ENCODE data around the gene CPNE6. TPM values are rescaled to one million over a fixed set of nuclear protein-coding genes. Genes with fewer than 3 reads are reported as not detected.

The CPNE6 gene
- polyA plus RNA-seq, 1 donor (not counting 4 experiments of a cell fraction or from before 2014, with no cell fraction given): not detected

DNA sequence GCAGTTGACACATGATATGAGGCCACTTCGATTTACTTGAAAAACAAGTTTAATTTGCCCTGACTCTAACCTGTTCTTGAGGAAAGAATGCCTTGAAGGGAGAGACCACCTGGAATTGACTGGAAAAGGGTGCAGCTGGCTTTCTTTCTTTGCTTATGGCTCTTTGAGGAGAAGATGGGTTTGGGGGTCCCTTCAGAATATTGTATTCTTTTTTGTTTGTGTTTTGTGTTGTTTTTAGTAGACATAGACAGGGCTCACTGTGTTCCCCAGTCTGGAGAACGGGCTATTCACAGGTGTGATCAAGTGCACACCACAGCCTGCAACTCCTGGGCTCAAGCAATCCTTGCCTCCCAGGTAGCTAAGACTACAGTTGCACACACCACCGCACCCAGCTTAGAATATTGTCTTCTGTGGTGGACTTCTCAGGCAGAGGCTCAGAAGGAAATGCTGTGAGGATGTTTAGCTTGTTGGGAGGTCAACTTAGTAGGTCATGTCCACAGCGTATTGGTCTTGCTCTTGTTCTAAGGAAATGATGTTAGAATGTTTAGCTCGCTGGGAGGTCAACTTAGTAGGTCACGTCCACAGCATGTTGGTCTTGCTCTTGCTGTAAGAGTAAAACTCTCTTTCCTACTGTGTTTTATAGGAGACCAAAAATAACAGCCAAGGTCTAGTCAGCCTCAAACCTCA lies 44.9 kb downstream of the CPNE6 start:
- dilution Hi-C loops (cut with MboI; ENCODE audit: extremely low pct_ligation_motif_present, low sequenced_read_pairs): no loop called here
- peak overlapping the region in 1 of 3 experiments; percentile 74 for H3K4me3 ChIP-seq (ENCODE audit: control insufficient read depth in 2 of 3, extremely low read depth in 1 of 3, insufficient read depth in 2 of 3, low read depth in 1 of 3, low read length in 3 of 3)
- H3K79me2 ChIP-seq (ENCODE audit: control insufficient read depth, insufficient read depth, low read length): no peaks in the 10 kb centered on the region
- H3K27ac ChIP-seq (ENCODE audit: control insufficient read depth, insufficient read depth, low read length): no peak overlapping the region
- H3K4me2 ChIP-seq (ENCODE audit: control insufficient read depth, extremely low read depth, insufficient read depth, low read depth, low read length): peak overlapping the region; percentile 71
- H3K9me3 ChIP-seq (ENCODE audit: control insufficient read depth, low read depth, low read length): no peaks in the 10 kb centered on the region
- peaks cover 19 to 30% of the 10 kb centered on the region in 2 experiments for H3K36me3 ChIP-seq (ENCODE audit: control insufficient read depth in 2 of 2, extremely low read depth in 1 of 2, insufficient read depth in 2 of 2, low read length in 2 of 2)
- no peaks in the 10 kb centered on the region for H3K9me1 ChIP-seq (ENCODE audit: control insufficient read depth, extremely low read depth, insufficient read depth, low read length)
- H4K20me1 ChIP-seq (ENCODE audit: control insufficient read depth, extremely low read depth, insufficient read depth, low read length): no peaks in the 10 kb centered on the region
- peaks cover 15% of the 10 kb centered on the region for H3K4me1 ChIP-seq (ENCODE audit: control insufficient read depth, extremely low read depth, insufficient read depth, low read length)
- H3K27me3 ChIP-seq (ENCODE audit: control insufficient read depth, extremely low read depth, insufficient read depth, low read length): no peaks in the 10 kb centered on the region
- H3K9ac ChIP-seq (ENCODE audit: control insufficient read depth, extremely low read depth, insufficient read depth, low read length): peak overlapping the region; percentile 90
- TF ChIP-seq EZH2 (IDR thresholded peaks at IDR 0.05; ENCODE audit: low read length): no peak
- TF ChIP-seq, protein P1, sequence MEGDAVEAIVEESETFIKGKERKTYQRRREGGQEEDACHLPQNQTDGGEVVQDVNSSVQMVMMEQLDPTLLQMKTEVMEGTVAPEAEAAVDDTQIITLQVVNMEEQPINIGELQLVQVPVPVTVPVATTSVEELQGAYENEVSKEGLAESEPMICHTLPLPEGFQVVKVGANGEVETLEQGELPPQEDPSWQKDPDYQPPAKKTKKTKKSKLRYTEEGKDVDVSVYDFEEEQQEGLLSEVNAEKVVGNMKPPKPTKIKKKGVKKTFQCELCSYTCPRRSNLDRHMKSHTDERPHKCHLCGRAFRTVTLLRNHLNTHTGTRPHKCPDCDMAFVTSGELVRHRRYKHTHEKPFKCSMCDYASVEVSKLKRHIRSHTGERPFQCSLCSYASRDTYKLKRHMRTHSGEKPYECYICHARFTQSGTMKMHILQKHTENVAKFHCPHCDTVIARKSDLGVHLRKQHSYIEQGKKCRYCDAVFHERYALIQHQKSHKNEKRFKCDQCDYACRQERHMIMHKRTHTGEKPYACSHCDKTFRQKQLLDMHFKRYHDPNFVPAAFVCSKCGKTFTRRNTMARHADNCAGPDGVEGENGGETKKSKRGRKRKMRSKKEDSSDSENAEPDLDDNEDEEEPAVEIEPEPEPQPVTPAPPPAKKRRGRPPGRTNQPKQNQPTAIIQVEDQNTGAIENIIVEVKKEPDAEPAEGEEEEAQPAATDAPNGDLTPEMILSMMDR (optimal IDR thresholded peaks at IDR 0.05 in 1 of 3, IDR thresholded peaks at IDR 0.05 in 1 of 3, conservative IDR thresholded peaks at IDR 0.05 in 1 of 3; ENCODE audit: extremely low read depth in 1 of 3, insufficient read depth in 2 of 3, low read length in 3 of 3): no peak
- no peak overlapping the region for H2AFZ ChIP-seq (ENCODE audit: control insufficient read depth, low read length)
- FAIRE-seq: no peak
- no peak for DNase-seq (ENCODE audit: low read depth, low spot score)

DNA sequence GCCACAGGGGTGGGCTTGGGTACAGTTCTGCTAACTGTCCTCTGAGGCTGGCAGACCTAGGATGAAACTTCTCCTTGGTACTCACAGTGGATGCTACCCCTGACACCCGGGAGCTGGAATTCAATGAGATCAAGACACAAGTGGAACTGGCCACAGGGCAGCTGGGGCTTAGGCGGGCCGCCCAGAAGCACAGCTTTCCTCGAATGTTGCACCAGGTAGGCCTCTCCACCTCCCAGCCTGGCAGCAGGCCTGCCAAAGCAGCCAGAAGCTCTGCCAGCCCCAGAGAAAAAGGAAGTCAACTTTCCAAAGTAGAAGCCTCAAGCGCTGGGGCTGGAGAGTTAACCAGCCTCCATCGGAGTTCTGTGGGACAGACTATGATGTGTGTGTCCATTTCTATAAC lies 45.8 kb downstream of the CPNE6 start:
- DNase-seq (ENCODE audit: low read depth, low spot score) (no peak), FAIRE-seq (no peak)
- dilution Hi-C loops (cut with MboI; ENCODE audit: extremely low pct_ligation_motif_present, low sequenced_read_pairs): no loop called here
- no peaks in the 10 kb centered on the region for H3K27me3 ChIP-seq (ENCODE audit: control insufficient read depth, extremely low read depth, insufficient read depth, low read length)
- H3K9ac ChIP-seq (ENCODE audit: control insufficient read depth, extremely low read depth, insufficient read depth, low read length): no peak overlapping the region
- no peak overlapping the region for H2AFZ ChIP-seq (ENCODE audit: control insufficient read depth, low read length)
- no peak overlapping the region for H3K27ac ChIP-seq (ENCODE audit: control insufficient read depth, insufficient read depth, low read length)
- TF ChIP-seq, protein P1 (optimal IDR thresholded peaks at IDR 0.05 in 1 of 3, IDR thresholded peaks at IDR 0.05 in 1 of 3, conservative IDR thresholded peaks at IDR 0.05 in 1 of 3; ENCODE audit: extremely low read depth in 1 of 3, insufficient read depth in 2 of 3, low read length in 3 of 3): no peak
- no peak for TF ChIP-seq EZH2 (IDR thresholded peaks at IDR 0.05; ENCODE audit: low read length)
- H3K36me3 ChIP-seq (ENCODE audit: control insufficient read depth in 2 of 2, extremely low read depth in 1 of 2, insufficient read depth in 2 of 2, low read length in 2 of 2): peaks cover 20 to 35% of the 10 kb centered on the region in 2 experiments
- no peaks in the 10 kb centered on the region for H3K9me1 ChIP-seq (ENCODE audit: control insufficient read depth, extremely low read depth, insufficient read depth, low read length)
- peaks cover 15% of the 10 kb centered on the region for H3K4me1 ChIP-seq (ENCODE audit: control insufficient read depth, extremely low read depth, insufficient read depth, low read length)
- no peak overlapping the region for H3K4me3 ChIP-seq (ENCODE audit: control insufficient read depth in 2 of 3, extremely low read depth in 1 of 3, insufficient read depth in 2 of 3, low read depth in 1 of 3, low read length in 3 of 3)
- no peak overlapping the region for H3K4me2 ChIP-seq (ENCODE audit: control insufficient read depth, extremely low read depth, insufficient read depth, low read depth, low read length)
- no peaks in the 10 kb centered on the region for H3K79me2 ChIP-seq (ENCODE audit: control insufficient read depth, insufficient read depth, low read length)
- H4K20me1 ChIP-seq (ENCODE audit: control insufficient read depth, extremely low read depth, insufficient read depth, low read length): no peaks in the 10 kb centered on the region
- no peaks in the 10 kb centered on the region for H3K9me3 ChIP-seq (ENCODE audit: control insufficient read depth, low read depth, low read length)
